A673 (cell line): ENCODE measurements around the gene MRPL52. TPM values are rescaled to one million over a fixed set of nuclear protein-coding genes. Genes with fewer than 3 reads are reported as not detected.

Source experiments
- BruUV-seq: library from RNA; stranded (reverse); fragments of 400-500 nt; replicated peaks from 2 replicates; lab custom pipeline; 2021; lab: Mats Ljungman, UMichigan
- CTCF ChIA-PET: fragments of 300-600 bp; sonication (Branson Sonifier 250); formaldehyde crosslinking; loops from one replicate; lab custom pipeline; 2022; ENCODE audit warnings: antibody characterized with exemption; lab: Charles Lee
- POLR2A ChIA-PET: fragments of 300-600 bp; sonication (Branson Sonifier 250); formaldehyde crosslinking; loops from one replicate; lab custom pipeline; 2022; ENCODE audit warnings: antibody characterized with exemption; ENCODE audit not compliant: low non-redundant PET; lab: Charles Lee
- DNase-seq: peaks from one replicate; pipeline ENCODE4 v3.0.0-alpha.2; 2015; ENCODE audit warnings: low spot score
- H3K27ac ChIP-seq: fragments of 200-600 bp; sonication (generic); 2 replicates; pipeline ENCODE4 v1.5.1; 2016; ENCODE audit warnings: mixed run types, low read depth, mild to moderate bottlenecking, mixed read lengths, antibody characterized with exemption, low read length; ENCODE audit not compliant: poor library complexity, severe bottlenecking
- H3K27me3 ChIP-seq: fragments of 200-600 bp; sonication (generic); replicated peaks from 2 replicates; pipeline ENCODE4 v1.6.1; 2017; ENCODE audit warnings: mixed run types, low read depth, mild to moderate bottlenecking, mixed read lengths, antibody characterized with exemption, low read length; ENCODE audit not compliant: insufficient read depth, poor library complexity
- H3K36me3 ChIP-seq: fragments of 200-600 bp; sonication (generic); 2 replicates; pipeline ENCODE4 v1.6.1; 2016; ENCODE audit warnings: mixed run types, mild to moderate bottlenecking, mixed read lengths, antibody characterized with exemption, low read length; ENCODE audit not compliant: insufficient read depth, poor library complexity, severe bottlenecking
- H3K4me1 ChIP-seq: fragments of 200-600 bp; sonication (generic); 2 replicates; pipeline ENCODE4 v1.6.1; 2017; ENCODE audit warnings: mixed run types, mild to moderate bottlenecking, mixed read lengths, antibody characterized with exemption, low read length; ENCODE audit not compliant: insufficient read depth, poor library complexity, severe bottlenecking
- H3K4me3 ChIP-seq: fragments of 200-600 bp; sonication (generic); 2 replicates; pipeline ENCODE4 v1.5.1; 2016; ENCODE audit warnings: low read depth, mixed run types, mild to moderate bottlenecking, mixed read lengths, low read length; ENCODE audit not compliant: poor library complexity, severe bottlenecking
- H3K9me3 ChIP-seq: fragments of 200-600 bp; sonication (generic); 2 replicates; pipeline ENCODE4 v1.6.1; 2016; ENCODE audit warnings: mixed run types, low read depth, mild to moderate bottlenecking, mixed read lengths, antibody characterized with exemption, low read length; ENCODE audit not compliant: poor library complexity, severe bottlenecking
- CTCF ChIP-seq: fragments of 300-800, 200-600 bp; sonication (generic); conservative IDR thresholded peaks from 2 replicates; pipeline ENCODE4 v1.5.1; 2017; ENCODE audit warnings: low read depth, mild to moderate bottlenecking, antibody characterized with exemption, low read length, moderate library complexity, mixed read lengths
- EZH2 ChIP-seq: fragments of 200-600 bp; sonication (generic); IDR thresholded peaks from 2 replicates; pipeline ENCODE4 v1.6.1; 2017; ENCODE audit warnings: borderline replicate concordance, low read depth, mild to moderate bottlenecking, mixed read lengths, antibody characterized with exemption, low read length; ENCODE audit not compliant: poor library complexity, severe bottlenecking
- intact Hi-C: fragments of 100-400 bp; cut with micrococcal nuclease; formaldehyde crosslinking; loops from one replicate; pipeline ENCODE4 v1.10.0; 2022; ENCODE audit not compliant: unreplicated experiment
- total RNA-seq: library from RNA; stranded (reverse); gene quantifications from 2 replicates; pipeline ENCODE4 v1.2.3, GENCODE V29; 2021

MRPL52 gene
- total RNA-seq, 1 experiment from 2014 or later, result 187 TPM

- Histone ChIP-seq H3K4me3 (no peak overlapping the region), H3K9me3 (no peaks in the 10 kb centered on the region), H3K27me3 (no peaks in the 10 kb centered on the region), H3K4me1 (peaks cover 12% of the 10 kb centered on the region), H3K27ac (no peak overlapping the region), H3K36me3 (no peaks in the 10 kb centered on the region)
- no TSS peak for BruUV-seq
- intact Hi-C loops, result no loop called here
- no peak for TF ChIP-seq EZH2
- peak; percentile 59 for TF ChIP-seq CTCF
- DNase-seq, result no peak
- ChIA-PET POLR2A (no interaction called here), CTCF (no interaction called here)
Measured at GRCh38 chr14:22865424-22866405, 36.0 kb downstream of the MRPL52 start.

DNA sequence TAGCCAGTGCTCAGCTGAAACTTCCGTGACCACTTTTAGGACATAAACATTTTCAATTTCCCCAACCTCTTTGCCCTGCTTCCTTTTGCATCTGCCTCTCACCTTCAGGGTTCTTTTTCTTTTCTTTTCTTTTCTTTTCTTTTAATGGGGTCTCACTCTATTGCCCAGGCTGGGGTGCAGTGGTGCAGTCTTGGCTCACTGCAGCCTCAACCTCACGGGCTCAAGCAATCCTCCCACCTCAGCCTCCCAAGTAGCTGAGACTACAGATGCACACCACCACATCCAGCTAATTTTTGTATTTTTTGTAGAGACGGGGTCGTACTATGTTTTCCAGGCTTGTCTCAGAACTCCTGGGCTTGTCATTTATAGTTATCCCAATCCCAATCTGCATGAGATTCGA is 37.2 kb downstream of the MRPL52 start:
- Histone ChIP-seq H3K4me1 (peaks cover 20% of the 10 kb centered on the region), H3K9me3 (no peaks in the 10 kb centered on the region), H3K27me3 (no peaks in the 10 kb centered on the region), H3K36me3 (no peaks in the 10 kb centered on the region), H3K4me3 (no peak overlapping the region), H3K27ac (no peak overlapping the region)
- BruUV-seq, result no TSS peak
- DNase-seq, result no peak
- CTCF ChIA-PET, result interaction anchor here (0.6 kb wide), 1 partner anchor 35 kb away, joined by 3 read pairs; no protein-coding TSS in a partner anchor
- intact Hi-C loops, result no loop called here
- POLR2A ChIA-PET, result no interaction called here
- TF ChIP-seq CTCF (no peak), EZH2 (no peak)

- Histone ChIP-seq H3K9me3 (no peaks in the 10 kb centered on the region), H3K27ac (peak overlapping the region; percentile 75), H3K36me3 (no peaks in the 10 kb centered on the region), H3K27me3 (no peaks in the 10 kb centered on the region), H3K4me3 (peak overlapping the region; percentile 96), H3K4me1 (peaks cover 19% of the 10 kb centered on the region)
- no peak for DNase-seq
- CTCF ChIA-PET, result no interaction called here
- no TSS peak for BruUV-seq
- POLR2A ChIA-PET, result interaction anchor here (0.7 to 0.8 kb wide), 2 partner anchors 78 to 183 kb away, joined by 3 to 5 read pairs; no protein-coding TSS in a partner anchor
- intact Hi-C loops, result no loop called here
- TF ChIP-seq CTCF, result no peak
- TF ChIP-seq EZH2, result no peak
Measured at GRCh38 chr14:22870811-22871223, 41.1 kb downstream of the MRPL52 start.
